ENCODE data around the gene APP.

Gene APP

GRCh38 chr21:25960402-25960801, 210.2 kb downstream of the APP start:
- peaks cover 3% of the 10 kb centered on the region for H3K4me1 Mint-ChIP-seq
- no peak overlapping the region for H3K4me3 Mint-ChIP-seq
- H3K9me3 Mint-ChIP-seq: no peaks in the 10 kb centered on the region
- H3K27ac Mint-ChIP-seq: no peak overlapping the region
- DNase-seq (ENCODE audit: low spot score in 2 of 2): no peak
- no peaks in the 10 kb centered on the region for H3K27me3 Mint-ChIP-seq
- ATAC-seq (ENCODE audit: low read depth): no peak
- H3K36me3 Mint-ChIP-seq: peaks cover 4% of the 10 kb centered on the region

GRCh38 chr21:25959799-25960198, 210.8 kb downstream of the APP start:
- no peak for ATAC-seq (ENCODE audit: low read depth)
- peaks cover 4% of the 10 kb centered on the region for H3K36me3 Mint-ChIP-seq
- H3K27ac Mint-ChIP-seq: no peak overlapping the region
- no peak overlapping the region for H3K4me3 Mint-ChIP-seq
- peaks cover 3% of the 10 kb centered on the region for H3K4me1 Mint-ChIP-seq
- H3K27me3 Mint-ChIP-seq: no peaks in the 10 kb centered on the region
- DNase-seq (ENCODE audit: low spot score in 2 of 2): no peak
- no peaks in the 10 kb centered on the region for H3K9me3 Mint-ChIP-seq

- no peaks in the 10 kb centered on the region for H3K27me3 Mint-ChIP-seq
- no peaks in the 10 kb centered on the region for H3K9me3 Mint-ChIP-seq
- peaks cover 6% of the 10 kb centered on the region for H3K4me1 Mint-ChIP-seq
- peaks cover 12% of the 10 kb centered on the region for H3K36me3 Mint-ChIP-seq
- H3K4me3 Mint-ChIP-seq: no peak overlapping the region
- DNase-seq (ENCODE audit: low spot score in 2 of 2) (no peak), ATAC-seq (ENCODE audit: low read depth) (no peak)
- H3K27ac Mint-ChIP-seq: no peak overlapping the region
Observed at GRCh38 chr21:25956993-25957714, 213.4 kb downstream of the APP start.

GRCh38 chr21:25955646-25956045, 214.9 kb downstream of the APP start:
- H3K27ac Mint-ChIP-seq: no peak overlapping the region
- no peaks in the 10 kb centered on the region for H3K9me3 Mint-ChIP-seq
- peaks cover 2% of the 10 kb centered on the region for H3K4me1 Mint-ChIP-seq
- H3K4me3 Mint-ChIP-seq: no peak overlapping the region
- peaks cover 16% of the 10 kb centered on the region for H3K36me3 Mint-ChIP-seq
- DNase-seq (ENCODE audit: low spot score in 2 of 2) (no peak), ATAC-seq (ENCODE audit: low read depth) (no peak)
- H3K27me3 Mint-ChIP-seq: no peaks in the 10 kb centered on the region

- Mint-ChIP-seq H3K36me3 (peaks cover 19% of the 10 kb centered on the region), H3K4me3 (no peak overlapping the region), H3K27ac (no peak overlapping the region), H3K4me1 (peaks cover 2% of the 10 kb centered on the region), H3K27me3 (no peaks in the 10 kb centered on the region), H3K9me3 (no peaks in the 10 kb centered on the region)
- DNase-seq (ENCODE audit: low spot score in 2 of 2) (no peak), ATAC-seq (ENCODE audit: low read depth) (no peak)
Observed at GRCh38 chr21:25953659-25954058, 216.9 kb downstream of the APP start.

- Mint-ChIP-seq H3K27ac (no peak overlapping the region), H3K9me3 (no peaks in the 10 kb centered on the region), H3K27me3 (no peaks in the 10 kb centered on the region), H3K36me3 (peaks cover 19% of the 10 kb centered on the region), H3K4me3 (no peak overlapping the region), H3K4me1 (peaks cover 2% of the 10 kb centered on the region)
- ATAC-seq (ENCODE audit: low read depth) (no peak), DNase-seq (ENCODE audit: low spot score in 2 of 2) (no peak)
Observed at GRCh38 chr21:25953196-25953595, 217.4 kb downstream of the APP start.

GRCh38 chr21:25952306-25952705, 218.3 kb downstream of the APP start:
- Mint-ChIP-seq H3K27ac (no peak overlapping the region), H3K4me3 (no peak overlapping the region), H3K4me1 (peaks cover 2% of the 10 kb centered on the region), H3K9me3 (no peaks in the 10 kb centered on the region), H3K36me3 (peaks cover 20% of the 10 kb centered on the region), H3K27me3 (no peaks in the 10 kb centered on the region)
- ATAC-seq (ENCODE audit: low read depth): no peak
- no peak for DNase-seq (ENCODE audit: low spot score in 2 of 2)

GRCh38 chr21:25949701-25950100, 220.9 kb downstream of the APP start:
- H3K36me3 Mint-ChIP-seq: peaks cover 21% of the 10 kb centered on the region
- no peak overlapping the region for H3K4me3 Mint-ChIP-seq
- H3K9me3 Mint-ChIP-seq: no peaks in the 10 kb centered on the region
- no peak overlapping the region for H3K27ac Mint-ChIP-seq
- DNase-seq (ENCODE audit: low spot score in 2 of 2) (no peak), ATAC-seq (ENCODE audit: low read depth) (no peak)
- no peaks in the 10 kb centered on the region for H3K27me3 Mint-ChIP-seq
- H3K4me1 Mint-ChIP-seq: peaks cover 2% of the 10 kb centered on the region

- H3K9me3 Mint-ChIP-seq: no peaks in the 10 kb centered on the region
- no peaks in the 10 kb centered on the region for H3K4me1 Mint-ChIP-seq
- H3K36me3 Mint-ChIP-seq: peaks cover 4% of the 10 kb centered on the region
- H3K4me3 Mint-ChIP-seq: no peak overlapping the region
- no peak overlapping the region for H3K27ac Mint-ChIP-seq
- ATAC-seq (ENCODE audit: low read depth) (no peak), DNase-seq (ENCODE audit: low spot score in 2 of 2) (no peak)
- H3K27me3 Mint-ChIP-seq: no peaks in the 10 kb centered on the region
Observed at GRCh38 chr21:25944672-25945213, 225.8 kb downstream of the APP start.

- Mint-ChIP-seq H3K4me1 (peaks cover under 1% of the 10 kb centered on the region), H3K36me3 (peaks cover 4% of the 10 kb centered on the region), H3K27ac (no peak overlapping the region), H3K9me3 (no peaks in the 10 kb centered on the region), H3K27me3 (no peaks in the 10 kb centered on the region), H3K4me3 (no peak overlapping the region)
- ATAC-seq (ENCODE audit: low read depth) (no peak), DNase-seq (ENCODE audit: low spot score in 2 of 2) (no peak)
Observed at GRCh38 chr21:25944082-25944481, 226.5 kb downstream of the APP start.

GRCh38 chr21:25942135-25942534, 228.4 kb downstream of the APP start:
- H3K4me3 Mint-ChIP-seq: no peak overlapping the region
- no peak for DNase-seq (ENCODE audit: low spot score in 2 of 2)

GRCh38 chr21:25939396-25939761, 231.2 kb downstream of the APP start:
- H3K27me3 Mint-ChIP-seq: no peaks in the 10 kb centered on the region
- no peaks in the 10 kb centered on the region for H3K36me3 Mint-ChIP-seq
- ATAC-seq (ENCODE audit: low read depth) (no peak), DNase-seq (ENCODE audit: low spot score in 2 of 2) (no peak)
- H3K4me3 Mint-ChIP-seq: no peak overlapping the region
- H3K27ac Mint-ChIP-seq: no peak overlapping the region
- H3K4me1 Mint-ChIP-seq: peaks cover 3% of the 10 kb centered on the region
- no peaks in the 10 kb centered on the region for H3K9me3 Mint-ChIP-seq

More at GRCh38 chr21:25942135-25942534, 228.4 kb downstream of the APP start:
- peaks cover 1% of the 10 kb centered on the region for H3K36me3 Mint-ChIP-seq
- no peaks in the 10 kb centered on the region for H3K27me3 Mint-ChIP-seq
- H3K4me1 Mint-ChIP-seq: peaks cover 3% of the 10 kb centered on the region
- no peak for ATAC-seq (ENCODE audit: low read depth)
- no peak overlapping the region for H3K27ac Mint-ChIP-seq
- no peaks in the 10 kb centered on the region for H3K9me3 Mint-ChIP-seq

GRCh38 chr21:25938658-25939395, 231.7 kb downstream of the APP start:
- no peak overlapping the region for H3K27ac Mint-ChIP-seq
- H3K36me3 Mint-ChIP-seq: peaks cover 3% of the 10 kb centered on the region
- H3K4me3 Mint-ChIP-seq: no peak overlapping the region
- ATAC-seq (ENCODE audit: low read depth): no peak
- no peaks in the 10 kb centered on the region for H3K27me3 Mint-ChIP-seq
- no peak for DNase-seq (ENCODE audit: low spot score in 2 of 2)
- no peaks in the 10 kb centered on the region for H3K9me3 Mint-ChIP-seq
- H3K4me1 Mint-ChIP-seq: peaks cover 5% of the 10 kb centered on the region

- H3K9me3 Mint-ChIP-seq: no peaks in the 10 kb centered on the region
- peaks cover 4% of the 10 kb centered on the region for H3K36me3 Mint-ChIP-seq
- peak overlapping the region; percentile 47 for H3K27ac Mint-ChIP-seq
- H3K4me1 Mint-ChIP-seq: peaks cover 5% of the 10 kb centered on the region
- DNase-seq (ENCODE audit: low spot score in 2 of 2) (no peak), ATAC-seq (ENCODE audit: low read depth) (no peak)
- no peaks in the 10 kb centered on the region for H3K27me3 Mint-ChIP-seq
- no peak overlapping the region for H3K4me3 Mint-ChIP-seq
Observed at GRCh38 chr21:25936776-25937175, 233.8 kb downstream of the APP start.
